SU-DHL-6 (cell line): Measurements from ENCODE around the gene LDB2.

Source experiments
- H2AFZ ChIP-seq: fragments of 200-600 bp; sonication (generic); 2 replicates; pipeline ENCODE4 v1.6.1; 2014; ENCODE audit warnings: low read depth, mild to moderate bottlenecking, moderate library complexity, mixed read lengths, antibody characterized with exemption, low read length; ENCODE audit not compliant: severe bottlenecking
- H3F3A ChIP-seq: fragments of 200-600 bp; shearing (Covaris generic); 2 replicates; pipeline ENCODE4 v1.6.0; 2016; ENCODE audit warnings: antibody characterized with exemption, mild to moderate bottlenecking; ENCODE audit not compliant: insufficient read depth
- H3K27ac ChIP-seq: fragments of 200-600 bp; sonication (generic); 2 replicates; pipeline ENCODE4 v1.5.1; 2016; ENCODE audit warnings: low read depth, mild to moderate bottlenecking, low read length, moderate library complexity, mixed read lengths
- H3K27me3 ChIP-seq: fragments of 200-600 bp; sonication (generic), shearing (Covaris generic); 2 replicates; pipeline ENCODE4 v1.6.0; 2014; ENCODE audit warnings: mild to moderate bottlenecking, low read length
- H3K36me3 ChIP-seq: fragments of 200-600 bp; sonication (generic); 2 replicates; pipeline ENCODE4 v1.6.1; 2014; ENCODE audit warnings: mild to moderate bottlenecking, low read length, mixed read lengths
- H3K4me2 ChIP-seq: fragments of 300-600, 200-600 bp; shearing (Covaris generic), sonication (generic); 2 replicates; pipeline ENCODE4 v1.6.0; 2014; ENCODE audit warnings: low read length, low read depth, mild to moderate bottlenecking; ENCODE audit not compliant: poor library complexity, severe bottlenecking
- H3K4me3 ChIP-seq: fragments of 200-600 bp; sonication (generic); 2 replicates; pipeline ENCODE4 v1.5.1; 2014; ENCODE audit warnings: antibody characterized with exemption, low read length, mild to moderate bottlenecking, mixed read lengths; ENCODE audit not compliant: insufficient read depth, poor library complexity, severe bottlenecking
- H3K79me2 ChIP-seq: fragments of 200-600 bp; sonication (generic); 2 replicates; pipeline ENCODE4 v1.6.1; 2014; ENCODE audit warnings: mild to moderate bottlenecking, low read length, moderate library complexity; ENCODE audit not compliant: insufficient read depth
- H3K9ac ChIP-seq: fragments of 200-600 bp; sonication (generic); 2 replicates; pipeline ENCODE4 v1.7.0; 2014; ENCODE audit warnings: mild to moderate bottlenecking, low read length
- H3K9me2 ChIP-seq: fragments of 200-600 bp; sonication (generic); replicated peaks from 2 replicates; pipeline ENCODE4 v1.6.1; 2014; ENCODE audit warnings: low read length; ENCODE audit not compliant: insufficient read depth
- H3K9me3 ChIP-seq: fragments of 200-600 bp; sonication (generic); 2 replicates; pipeline ENCODE4 v1.6.1; 2014; ENCODE audit warnings: low read length, mixed read lengths; ENCODE audit not compliant: insufficient read depth
- H4K20me1 ChIP-seq: fragments of 200-600 bp; sonication (generic); 2 replicates; pipeline ENCODE4 v1.6.1; 2014; ENCODE audit warnings: low read depth, mild to moderate bottlenecking, antibody characterized with exemption, low read length, moderate library complexity, mixed read lengths
- CTCF ChIP-seq: fragments of 200-600 bp; sonication (generic); IDR thresholded peaks from one replicate; pipeline ENCODE4 v1.5.1; 2017; ENCODE audit warnings: antibody characterized with exemption, mild to moderate bottlenecking, low read length, moderate library complexity; ENCODE audit not compliant: insufficient read depth, poor library complexity, severe bottlenecking
- EZH2phosphoT487 ChIP-seq: fragments of 200-600 bp; sonication (generic), shearing (Covaris generic); conservative IDR thresholded peaks from 2 replicates; pipeline ENCODE4 v1.6.1; 2018; ENCODE audit warnings: mild to moderate bottlenecking, antibody characterized with exemption, low read length, moderate library complexity, mixed read lengths

Gene LDB2

GRCh38 chr4:16598597-16599206, 299.7 kb downstream of the LDB2 start:
- Histone ChIP-seq H3K36me3 (no peaks in the 10 kb centered on the region), H3K27me3 (no peaks in the 10 kb centered on the region), H3K27ac (no peak overlapping the region), H3K79me2 (no peaks in the 10 kb centered on the region), H3K9me3 (no peaks in the 10 kb centered on the region), H3F3A (no peaks in the 10 kb centered on the region), H3K4me2 (no peak overlapping the region), H3K9ac (no peak overlapping the region), H2AFZ (no peak overlapping the region), H3K9me2 (no peaks in the 10 kb centered on the region; the same call in 1 of the 2 replicates), H3K4me3 (no peak overlapping the region), H4K20me1 (no peaks in the 10 kb centered on the region)
- TF ChIP-seq CTCF (no peak), EZH2phosphoT487 (no peak)

- Histone ChIP-seq H3K9me3 (no peaks in the 10 kb centered on the region), H3K27ac (no peak overlapping the region), H3F3A (no peaks in the 10 kb centered on the region), H3K4me2 (no peak overlapping the region), H3K79me2 (no peaks in the 10 kb centered on the region), H4K20me1 (no peaks in the 10 kb centered on the region), H3K36me3 (no peaks in the 10 kb centered on the region), H3K4me3 (no peak overlapping the region), H3K9me2 (no peaks in the 10 kb centered on the region; the same call in 1 of the 2 replicates), H2AFZ (no peak overlapping the region), H3K27me3 (no peaks in the 10 kb centered on the region), H3K9ac (no peak overlapping the region)
- TF ChIP-seq CTCF (no peak), EZH2phosphoT487 (no peak)
Observed at GRCh38 chr4:16597845-16598596, 300.4 kb downstream of the LDB2 start.

GRCh38 chr4:16597443-16597842, 301.0 kb downstream of the LDB2 start:
- H3K9ac ChIP-seq = no peak overlapping the region
- H3K36me3 ChIP-seq = no peaks in the 10 kb centered on the region
- no peak overlapping the region for H2AFZ ChIP-seq
- no peaks in the 10 kb centered on the region for H3K9me3 ChIP-seq
- no peak for TF ChIP-seq CTCF
- TF ChIP-seq EZH2phosphoT487 = no peak
- no peaks in the 10 kb centered on the region for H3F3A ChIP-seq
- no peaks in the 10 kb centered on the region for H3K79me2 ChIP-seq
- H4K20me1 ChIP-seq = no peaks in the 10 kb centered on the region
- H3K27me3 ChIP-seq = no peaks in the 10 kb centered on the region
- H3K4me2 ChIP-seq = no peak overlapping the region
- no peak overlapping the region for H3K27ac ChIP-seq
- H3K9me2 ChIP-seq = no peaks in the 10 kb centered on the region; the same call in 1 of the 2 replicates
- no peak overlapping the region for H3K4me3 ChIP-seq
